ENCODE results near the gene PNMA6E. TPM values are rescaled to one million over a fixed set of nuclear protein-coding genes. Genes with fewer than 3 reads are reported as not detected.
A peak's percentile ranks its signal among the peaks of the same experiment; 100 is the strongest.

Gene PNMA6E
- total and polyA plus RNA-seq, 2 experiments from 2014 or later, result not detected

GRCh38 chrX:153438532-153438931 is 37.4 kb upstream of the PNMA6E start:
- H4K20me1 ChIP-seq (replicated peaks; ENCODE audit: insufficient read depth), result no peaks in the 10 kb centered on the region
- H3K79me2 ChIP-seq (replicated peaks; ENCODE audit: insufficient read depth), result no peaks in the 10 kb centered on the region
- Mint-ChIP-seq H3K4me3 (no peak overlapping the region), H3K36me3 (ENCODE audit: low read depth) (no peaks in the 10 kb centered on the region), H3K9me3 (no peaks in the 10 kb centered on the region), H3K4me1 (no peaks in the 10 kb centered on the region), H3K27ac (no peak overlapping the region), H3K27me3 (ENCODE audit: insufficient read depth, low read depth, poor library complexity) (peaks cover 3% of the 10 kb centered on the region)
- peak; percentile 52 for ATAC-seq
- no peak overlapping the region for H3K4me3 ChIP-seq
- H3K4me2 ChIP-seq, result no peak overlapping the region
- H3K27ac ChIP-seq (ENCODE audit: low read depth), result no peak overlapping the region
- H3K27me3 ChIP-seq (ENCODE audit: insufficient read depth), result no peaks in the 10 kb centered on the region
- no peak overlapping the region for H2AFZ ChIP-seq
- H3F3A ChIP-seq (replicated peaks; ENCODE audit: low read depth), result no peaks in the 10 kb centered on the region
- no peaks in the 10 kb centered on the region for H3K36me3 ChIP-seq (ENCODE audit: insufficient read depth)
- TF ChIP-seq CTCF (conservative IDR thresholded peaks at IDR 0.05; ENCODE audit: low read depth in 2 of 2), result peak; percentile 38 to 58
- no peak for TF ChIP-seq CREB1 (CRISPR knock-in tag; IDR thresholded peaks at IDR 0.05; ENCODE audit: low read depth)
- H3K4me1 ChIP-seq (ENCODE audit: insufficient read depth), result no peaks in the 10 kb centered on the region
- DNase-seq (ENCODE audit: low spot score), result no peak
- no peaks in the 10 kb centered on the region for H3K9me2 ChIP-seq (ENCODE audit: insufficient read depth)

GRCh38 chrX:153435845-153436244 is 34.7 kb upstream of the PNMA6E start:
- Histone ChIP-seq H3K36me3 (ENCODE audit: insufficient read depth) (no peaks in the 10 kb centered on the region), H3K4me1 (ENCODE audit: insufficient read depth) (no peaks in the 10 kb centered on the region), H3K79me2 (replicated peaks; ENCODE audit: insufficient read depth) (no peaks in the 10 kb centered on the region), H2AFZ (no peak overlapping the region), H3K4me2 (no peak overlapping the region), H3K27ac (ENCODE audit: low read depth) (no peak overlapping the region), H3K4me3 (no peak overlapping the region), H4K20me1 (replicated peaks; ENCODE audit: insufficient read depth) (no peaks in the 10 kb centered on the region), H3F3A (replicated peaks; ENCODE audit: low read depth) (no peaks in the 10 kb centered on the region), H3K27me3 (ENCODE audit: insufficient read depth) (no peaks in the 10 kb centered on the region), H3K9me2 (ENCODE audit: insufficient read depth) (no peaks in the 10 kb centered on the region)
- Mint-ChIP-seq H3K27me3 (ENCODE audit: insufficient read depth, low read depth, poor library complexity) (no peaks in the 10 kb centered on the region), H3K36me3 (ENCODE audit: low read depth) (no peaks in the 10 kb centered on the region), H3K4me1 (no peaks in the 10 kb centered on the region), H3K4me3 (no peak overlapping the region), H3K27ac (no peak overlapping the region), H3K9me3 (0 out of 3 replicates have a peak, but pooled peaks cover 1% of the 10 kb centered on the region)
- TF ChIP-seq ETS1 (IDR thresholded peaks at IDR 0.05) (no peak), EZH2 (IDR thresholded peaks at IDR 0.05; ENCODE audit: low read depth, unreplicated experiment) (no peak)
- DNase-seq (ENCODE audit: low spot score), result no peak
- ATAC-seq, result no peak

GRCh38 chrX:153434801-153435200 is 33.7 kb upstream of the PNMA6E start:
- Mint-ChIP-seq H3K27ac (no peak overlapping the region), H3K9me3 (peaks cover 5% of the 10 kb centered on the region; the same call in 2 of the 3 replicates), H3K27me3 (ENCODE audit: insufficient read depth, low read depth, poor library complexity) (no peaks in the 10 kb centered on the region), H3K4me1 (no peaks in the 10 kb centered on the region), H3K4me3 (no peak overlapping the region), H3K36me3 (ENCODE audit: low read depth) (no peaks in the 10 kb centered on the region)
- no peak overlapping the region for H3K4me2 ChIP-seq
- H3K27ac ChIP-seq (ENCODE audit: low read depth), result no peak overlapping the region
- no peaks in the 10 kb centered on the region for H3F3A ChIP-seq (replicated peaks; ENCODE audit: low read depth)
- H4K20me1 ChIP-seq (replicated peaks; ENCODE audit: insufficient read depth), result no peaks in the 10 kb centered on the region
- no peak overlapping the region for H2AFZ ChIP-seq
- no peaks in the 10 kb centered on the region for H3K36me3 ChIP-seq (ENCODE audit: insufficient read depth)
- ATAC-seq (no peak), DNase-seq (ENCODE audit: low spot score) (no peak)
- no peaks in the 10 kb centered on the region for H3K9me2 ChIP-seq (ENCODE audit: insufficient read depth)
- no peaks in the 10 kb centered on the region for H3K4me1 ChIP-seq (ENCODE audit: insufficient read depth)
- no peaks in the 10 kb centered on the region for H3K27me3 ChIP-seq (ENCODE audit: insufficient read depth)
- H3K79me2 ChIP-seq (replicated peaks; ENCODE audit: insufficient read depth), result no peaks in the 10 kb centered on the region
- no peak overlapping the region for H3K4me3 ChIP-seq
- TF ChIP-seq ZNF462 (CRISPR knock-in tag; IDR thresholded peaks at IDR 0.05), result no peak
- TF ChIP-seq JUNB (IDR thresholded peaks at IDR 0.05; ENCODE audit: unreplicated experiment), result no peak
- no peak for TF ChIP-seq NANOG (IDR thresholded peaks at IDR 0.05; ENCODE audit: borderline replicate concordance)
- no peak for TF ChIP-seq EZH2phosphoT487 (IDR thresholded peaks at IDR 0.05; ENCODE audit: unreplicated experiment)
- no peak for TF ChIP-seq ZNF331 (CRISPR knock-in tag; IDR thresholded peaks at IDR 0.05; ENCODE audit: low read depth)
